Eye (tissue), 1 donor: ENCODE results near the gene WIPF1.

ENCODE experiments used
- DNase-seq: peaks from one replicate; pipeline ENCODE4 v3.0.0-alpha.2; 2015

WIPF1 gene

DNA sequence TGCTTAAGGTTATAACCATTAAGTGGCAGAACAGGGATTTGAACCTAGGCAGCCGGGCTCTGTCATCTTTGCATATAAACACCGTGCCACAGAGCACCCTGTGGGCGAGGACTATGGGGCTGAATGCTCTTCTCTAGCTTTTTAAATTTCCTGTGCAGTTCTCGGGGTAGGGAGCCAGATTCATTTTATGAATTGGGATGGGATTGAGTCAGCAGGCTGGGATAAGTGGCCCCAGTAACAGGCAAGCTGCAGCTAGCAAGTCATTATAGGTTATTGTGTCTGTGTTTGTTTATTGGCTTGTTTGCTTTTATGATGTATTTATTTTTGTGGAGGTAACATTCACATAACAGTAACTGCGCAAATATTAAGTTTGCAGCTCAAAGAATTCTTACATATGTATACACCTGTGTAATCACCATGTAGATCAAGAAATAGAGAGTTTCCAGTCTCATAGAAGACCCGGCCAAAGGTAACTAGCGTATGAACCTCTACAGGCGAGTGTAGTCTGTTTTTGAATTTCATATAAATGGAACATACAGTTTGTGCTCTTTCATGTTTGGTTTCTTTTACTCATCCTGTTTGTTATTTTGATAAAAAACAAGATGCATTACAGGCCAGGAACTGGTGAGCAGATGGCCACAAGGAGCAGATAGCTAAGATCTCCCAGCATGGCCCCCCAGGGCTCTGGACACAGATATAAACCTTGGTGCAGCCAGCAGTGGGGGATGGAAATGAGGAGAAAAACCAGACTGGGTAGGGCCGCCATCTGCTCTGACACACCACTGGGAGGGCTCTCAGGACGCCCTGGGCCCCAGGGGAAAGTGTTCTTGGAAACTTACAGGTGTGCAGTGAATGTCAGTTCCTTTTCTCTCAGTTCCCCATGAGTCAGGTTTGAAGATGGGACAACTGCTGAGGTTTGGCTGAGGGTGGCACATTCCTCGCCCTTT lies 61.6 kb downstream of the WIPF1 start:
- no peak for DNase-seq

DNA sequence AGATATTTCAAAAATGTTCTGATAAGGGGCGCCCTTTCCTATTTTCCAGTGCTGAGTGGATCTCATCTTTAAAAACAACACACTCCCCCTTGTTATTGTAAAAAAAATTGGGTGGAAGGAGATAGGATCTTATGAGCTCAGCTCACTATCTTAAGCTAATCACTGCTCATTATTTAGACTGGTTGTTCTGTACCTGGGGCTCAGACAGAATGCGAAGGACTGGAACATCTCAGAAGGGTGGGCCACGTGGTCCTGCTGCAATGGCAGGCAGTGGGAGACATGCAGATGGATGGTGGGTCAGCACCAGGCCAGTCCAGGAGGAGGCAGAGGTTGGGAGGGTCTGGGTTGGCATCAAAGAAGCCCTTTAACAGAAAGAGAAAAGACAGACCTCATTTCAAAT lies 62.5 kb downstream of the WIPF1 start:
- no peak for DNase-seq

DNA sequence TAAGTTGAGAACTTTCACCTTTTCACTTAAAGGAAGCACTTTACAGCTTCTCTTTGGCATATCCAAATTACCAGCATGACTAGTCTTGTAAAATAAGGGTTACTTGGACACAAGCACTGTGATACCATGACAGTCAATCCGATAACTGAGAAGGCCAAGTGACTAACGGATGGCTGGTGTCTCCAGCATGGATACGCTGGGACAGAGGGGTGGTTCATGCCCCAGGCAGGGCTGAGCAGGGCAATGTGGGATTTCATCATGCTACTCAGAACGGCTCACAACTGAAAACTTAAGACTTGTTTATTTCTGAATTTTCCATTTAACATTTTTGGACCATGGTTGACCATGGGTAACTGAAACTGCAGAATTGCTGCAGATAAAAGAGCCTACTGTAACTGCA lies 67.7 kb downstream of the WIPF1 start:
- no peak for DNase-seq

DNA sequence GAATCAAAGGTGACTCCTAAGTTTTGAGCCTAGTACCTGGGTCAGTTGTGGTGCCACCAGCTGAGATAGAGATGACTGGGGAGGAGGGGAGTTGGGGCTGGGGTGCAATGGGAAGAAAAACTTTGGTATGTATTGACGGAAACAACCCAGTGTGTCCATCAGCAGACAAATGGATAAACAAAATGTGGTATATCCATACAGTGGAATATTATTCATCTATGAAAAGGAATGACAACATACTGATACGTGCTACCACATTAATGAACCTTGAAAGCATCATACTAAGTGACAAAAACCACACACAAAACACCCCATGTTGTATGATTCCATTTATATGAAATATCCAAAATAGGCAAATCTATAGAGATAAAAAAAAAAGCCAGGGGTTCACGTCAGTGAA lies 69.6 kb downstream of the WIPF1 start:
- no peak for DNase-seq

DNA sequence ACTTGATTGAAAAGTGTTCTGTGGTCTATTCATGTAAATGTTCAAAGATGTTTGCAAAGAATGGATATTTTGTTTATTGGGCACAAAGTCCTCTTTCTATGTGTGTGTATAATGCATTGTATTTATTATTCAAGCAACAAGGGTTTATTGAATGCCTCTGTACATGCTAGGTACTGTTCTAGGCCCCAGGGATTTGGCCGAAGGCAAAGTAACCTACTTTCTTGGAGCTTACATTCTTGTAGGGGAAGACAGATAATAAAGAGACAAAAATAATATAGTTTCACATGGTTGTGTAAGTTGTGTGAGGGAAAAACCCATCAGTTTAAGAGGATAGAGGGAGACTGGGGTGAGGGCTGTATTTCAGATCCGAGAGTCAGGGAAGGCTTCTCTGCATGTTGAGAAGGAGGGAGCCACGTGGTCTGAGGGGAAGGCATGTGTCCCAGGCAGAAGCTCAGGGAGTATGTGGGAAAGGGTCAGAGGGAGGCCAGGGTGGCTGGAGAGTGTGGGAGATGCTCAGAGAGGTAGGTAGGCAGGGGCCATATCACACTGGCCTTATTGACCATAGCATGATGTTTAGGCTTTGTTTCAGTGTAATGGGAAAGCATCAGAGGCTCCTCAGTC lies 70.4 kb downstream of the WIPF1 start:
- no peak for DNase-seq

DNA sequence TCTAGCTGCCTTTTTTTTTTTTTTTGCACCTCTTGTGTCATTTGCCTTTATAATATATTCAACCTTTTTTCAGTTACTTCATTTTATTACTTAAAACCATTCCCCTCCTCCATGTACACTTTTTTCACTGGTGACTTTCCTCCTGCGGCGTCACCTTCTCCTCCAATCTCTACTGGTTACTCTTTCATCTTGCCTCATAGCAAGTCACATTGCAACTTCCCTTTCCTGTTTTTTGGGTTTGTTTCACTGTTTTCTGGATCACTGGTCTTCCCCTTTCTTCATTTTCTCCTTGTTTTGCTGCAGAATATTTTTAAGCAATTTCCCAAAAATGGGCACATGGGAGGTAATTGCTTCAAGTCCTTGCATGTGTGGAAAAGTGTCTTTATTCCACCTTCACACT lies 73.1 kb downstream of the WIPF1 start:
- no peak for DNase-seq

DNA sequence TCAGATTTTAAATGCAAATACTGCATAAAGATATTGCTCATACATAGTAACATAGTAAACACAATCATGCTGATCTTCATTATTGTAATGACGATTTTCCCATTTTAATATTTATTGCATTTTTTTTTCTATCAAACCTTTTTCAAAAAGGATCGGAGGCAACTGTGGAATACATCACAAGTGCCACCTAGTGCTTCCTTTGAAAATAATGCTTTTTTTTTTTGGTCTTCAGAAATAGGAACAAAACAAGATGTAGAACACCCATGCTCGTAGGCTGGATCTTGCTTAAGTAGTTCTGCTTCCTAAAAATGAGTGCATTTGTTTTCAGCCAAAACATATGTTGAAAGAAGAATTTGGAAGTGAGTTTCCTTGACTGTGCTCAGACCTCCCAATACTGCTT lies 75.1 kb downstream of the WIPF1 start:
- DNase-seq: no peak

DNA sequence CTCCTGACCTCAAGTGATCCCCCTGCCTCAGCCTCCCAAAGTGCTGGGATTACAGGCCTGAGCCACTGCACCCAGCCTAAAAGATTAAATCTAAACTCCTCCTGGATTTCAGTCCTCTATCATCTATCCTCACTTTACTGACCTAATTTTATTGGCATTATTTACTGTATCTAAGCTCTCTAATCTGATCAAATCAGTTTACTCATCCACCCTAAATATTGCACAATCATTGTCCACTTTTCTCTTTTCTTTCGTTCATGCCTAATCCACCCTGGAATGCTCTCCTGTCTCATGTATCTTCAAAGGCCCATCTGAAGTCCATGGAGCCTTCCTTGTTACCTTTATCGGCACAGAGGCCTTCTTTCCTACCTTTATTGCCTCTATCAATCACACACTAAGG lies 79.2 kb downstream of the WIPF1 start:
- DNase-seq: no peak

DNA sequence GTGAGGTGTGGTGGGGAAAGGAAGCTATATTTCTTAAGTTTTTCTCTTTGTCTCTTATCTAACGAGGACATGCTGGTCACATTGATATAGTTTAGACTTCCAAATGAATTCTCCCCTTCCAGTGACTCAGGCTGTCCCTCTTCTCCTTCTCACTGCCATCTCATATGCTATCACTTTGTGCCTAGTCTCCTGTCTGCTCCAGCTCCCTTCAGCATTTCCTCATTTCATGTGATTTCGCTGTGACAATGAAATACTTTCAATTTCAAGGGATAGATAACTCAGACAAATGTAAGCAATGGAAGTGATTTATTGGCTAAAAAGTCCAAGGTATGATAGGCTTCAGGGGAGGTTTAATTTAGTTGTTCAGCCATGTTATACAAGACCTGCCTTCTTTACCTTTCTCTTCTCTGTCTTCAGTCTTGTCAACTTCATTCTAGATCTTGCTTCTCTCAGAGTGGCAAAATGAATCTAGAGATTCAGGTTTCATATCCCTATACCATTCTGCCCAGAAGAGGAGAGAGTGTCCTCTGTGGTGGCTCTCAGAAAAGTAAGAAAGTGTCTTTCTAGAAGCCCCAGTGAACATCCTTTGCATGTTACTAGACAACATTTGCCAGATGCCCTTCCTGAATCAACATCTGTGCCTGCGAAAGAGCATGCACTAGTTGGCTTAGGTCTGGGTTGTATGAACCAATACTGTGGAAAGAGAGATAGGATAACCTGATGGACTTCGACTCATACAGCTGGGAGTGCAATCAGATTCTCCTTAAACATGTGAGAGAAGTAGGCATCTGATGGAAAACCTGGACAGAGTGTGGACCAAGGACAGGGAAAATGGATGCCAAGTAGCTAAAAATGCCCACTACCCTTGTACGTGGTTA lies 80.9 kb downstream of the WIPF1 start:
- no peak for DNase-seq

DNA sequence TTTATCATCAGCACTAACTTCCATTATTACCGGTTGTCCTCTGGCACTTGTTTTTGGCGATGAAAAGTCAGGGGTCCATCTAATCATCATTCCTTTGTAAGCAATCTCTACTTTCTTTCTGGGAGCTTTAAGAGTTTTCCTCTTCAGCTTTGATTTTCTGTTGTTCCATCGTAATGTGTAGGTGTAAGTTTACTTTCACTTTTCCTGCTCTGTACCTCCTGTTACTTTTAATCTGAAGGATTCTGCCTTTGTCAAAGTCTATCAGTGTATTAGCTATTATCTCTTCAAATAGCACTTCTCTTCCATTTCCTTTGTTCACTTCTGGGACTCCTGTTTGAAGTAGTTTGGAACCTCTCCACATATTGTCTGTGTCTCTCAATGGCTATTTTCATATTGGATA lies 85.3 kb downstream of the WIPF1 start:
- no peak for DNase-seq

DNA sequence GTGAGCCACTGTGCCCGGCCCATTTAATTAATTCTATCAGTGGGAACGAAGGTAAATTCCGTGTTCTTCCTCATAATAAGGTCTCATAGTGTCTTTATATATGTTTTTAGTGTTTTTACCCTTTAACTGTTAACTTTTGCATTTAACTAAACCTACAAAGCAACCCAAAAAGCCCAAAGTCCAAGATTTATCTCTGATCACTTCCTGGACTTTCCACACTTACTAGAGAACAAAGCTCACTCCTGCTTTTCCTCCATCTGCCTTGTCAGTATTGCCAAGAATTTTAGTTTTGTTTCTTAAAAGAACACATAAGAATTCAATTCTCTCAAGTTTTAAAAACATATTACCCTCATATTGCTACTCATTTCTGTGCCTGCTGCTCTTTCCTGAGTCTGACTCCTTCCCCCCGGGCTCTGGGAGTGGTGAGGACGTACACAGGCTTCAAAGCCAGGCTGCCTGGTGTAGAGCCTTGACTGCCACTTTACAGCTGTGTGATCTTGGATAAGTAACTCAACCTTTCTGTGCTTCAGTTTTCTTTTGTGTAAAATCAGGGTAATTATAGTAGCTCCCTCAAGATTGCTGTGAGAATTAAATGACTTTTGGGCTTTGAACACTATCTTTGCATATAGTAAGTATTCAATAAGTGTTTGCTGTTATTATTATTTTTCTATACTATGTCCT lies 85.9 kb downstream of the WIPF1 start:
- no peak for DNase-seq

DNA sequence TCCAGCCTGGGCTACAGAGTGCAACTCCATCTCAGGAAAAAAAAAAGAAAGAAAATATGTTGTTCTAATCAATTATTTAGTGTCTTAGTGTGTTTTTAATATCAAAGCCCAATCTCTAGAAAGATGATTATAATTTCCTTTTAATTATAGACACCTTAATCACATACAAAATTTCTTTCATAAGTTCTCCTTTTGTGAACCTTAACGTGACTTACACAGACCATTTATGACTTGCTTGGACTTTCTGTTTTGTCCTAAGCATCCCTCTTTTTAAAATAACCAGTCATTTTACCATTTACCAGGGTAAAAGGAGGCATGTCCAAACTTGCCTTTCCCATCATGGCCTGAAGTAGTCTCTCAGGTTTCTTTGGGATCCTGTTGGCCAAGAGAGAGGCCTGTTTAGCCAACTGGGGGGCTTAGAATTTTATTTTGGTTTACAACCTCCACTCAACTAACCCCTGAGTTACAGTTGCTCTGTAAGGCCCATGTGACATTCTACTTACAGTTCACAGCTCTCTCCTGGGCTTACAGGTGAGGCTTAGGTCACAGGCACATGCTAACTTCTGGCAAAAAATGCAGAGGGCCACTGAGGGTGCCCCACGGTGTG lies 86.9 kb downstream of the WIPF1 start:
- DNase-seq: peak; percentile 41
